IPS-18c (cell line): ENCODE data around the gene AFAP1.

Experiments
- H3K4me3 ChIP-seq: 2 replicates; pipeline ENCODE4 v1.7.0; 2013; ENCODE audit warnings: low read depth, mild to moderate bottlenecking, low read length, moderate library complexity; ENCODE audit not compliant: insufficient read depth
- H3K9me3 ChIP-seq: one replicate; pipeline ENCODE4 v1.6.1; 2013; ENCODE audit warnings: mild to moderate bottlenecking, low read length, moderate library complexity; ENCODE audit not compliant: control insufficient read depth, insufficient read depth

Gene AFAP1

DNA sequence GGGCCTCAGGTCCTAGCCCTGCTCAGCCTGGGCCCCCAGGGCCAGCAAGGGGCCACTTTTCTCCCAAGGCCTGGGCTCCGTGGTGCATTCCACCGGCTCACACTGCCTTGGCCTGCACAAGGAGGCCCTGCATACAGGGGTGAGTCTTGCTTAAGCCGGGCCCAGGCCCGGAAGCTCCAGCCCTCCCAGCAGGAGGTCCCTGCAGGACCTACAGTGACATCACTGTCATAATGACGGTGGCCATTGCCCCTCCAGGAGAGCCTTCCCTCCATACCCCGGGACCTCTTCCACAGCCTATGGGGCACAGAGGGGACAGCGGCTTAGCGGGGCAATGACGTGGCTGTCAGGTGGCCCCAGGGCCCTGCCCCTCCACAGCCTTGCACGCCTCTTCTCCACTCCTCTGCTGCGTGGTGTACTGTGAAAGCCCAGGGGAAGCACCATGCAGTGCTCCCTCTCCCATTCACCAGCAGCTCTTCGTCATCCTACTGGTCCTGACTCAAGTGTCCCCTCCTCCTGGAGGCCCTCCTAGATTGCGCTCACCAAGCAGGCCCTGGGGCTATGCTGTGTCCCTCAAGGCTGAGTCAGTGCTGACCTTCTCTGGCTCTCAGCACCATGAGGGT, 32.3 kb upstream of the AFAP1 start:
- H3K4me3 ChIP-seq, result no peak overlapping the region

DNA sequence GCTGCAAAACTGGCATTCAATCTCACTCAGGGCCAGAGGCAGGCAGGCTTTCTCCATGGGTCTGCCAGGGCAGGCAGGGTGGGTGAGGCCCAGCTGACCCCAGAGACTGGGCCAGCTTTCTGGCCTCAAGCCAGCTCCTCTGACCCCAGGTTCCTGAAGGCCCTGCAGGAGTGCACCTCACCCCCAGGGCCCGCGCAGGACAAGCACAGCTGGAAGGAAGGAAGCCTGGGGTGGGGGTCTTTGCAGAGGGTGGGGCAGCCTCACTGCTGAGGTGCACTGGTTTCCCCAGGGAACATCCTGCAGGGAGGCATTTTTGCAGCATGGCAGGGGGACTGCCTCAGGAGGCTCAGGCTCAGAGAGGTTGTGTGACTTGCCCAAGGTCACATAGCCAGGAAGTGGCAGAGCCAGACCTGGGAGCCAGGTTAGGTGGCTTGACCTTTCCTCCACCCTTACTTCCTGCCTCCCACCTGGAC, 31.5 kb upstream of the AFAP1 start:
- Histone ChIP-seq H3K4me3 (no peak overlapping the region), H3K9me3 (peaks cover 2% of the 10 kb centered on the region)

More for the DNA sequence above, 32.3 kb upstream of the AFAP1 start:
- peaks cover 2% of the 10 kb centered on the region for H3K9me3 ChIP-seq

- no peak overlapping the region for H3K4me3 ChIP-seq
- H3K9me3 ChIP-seq, result peaks cover 2% of the 10 kb centered on the region
Observed at GRCh38 chr4:7970361-7970946, 30.8 kb upstream of the AFAP1 start.

- no peaks in the 10 kb centered on the region for H3K9me3 ChIP-seq
- no peak overlapping the region for H3K4me3 ChIP-seq
Observed at GRCh38 chr4:7968262-7968896, 28.7 kb upstream of the AFAP1 start.

DNA sequence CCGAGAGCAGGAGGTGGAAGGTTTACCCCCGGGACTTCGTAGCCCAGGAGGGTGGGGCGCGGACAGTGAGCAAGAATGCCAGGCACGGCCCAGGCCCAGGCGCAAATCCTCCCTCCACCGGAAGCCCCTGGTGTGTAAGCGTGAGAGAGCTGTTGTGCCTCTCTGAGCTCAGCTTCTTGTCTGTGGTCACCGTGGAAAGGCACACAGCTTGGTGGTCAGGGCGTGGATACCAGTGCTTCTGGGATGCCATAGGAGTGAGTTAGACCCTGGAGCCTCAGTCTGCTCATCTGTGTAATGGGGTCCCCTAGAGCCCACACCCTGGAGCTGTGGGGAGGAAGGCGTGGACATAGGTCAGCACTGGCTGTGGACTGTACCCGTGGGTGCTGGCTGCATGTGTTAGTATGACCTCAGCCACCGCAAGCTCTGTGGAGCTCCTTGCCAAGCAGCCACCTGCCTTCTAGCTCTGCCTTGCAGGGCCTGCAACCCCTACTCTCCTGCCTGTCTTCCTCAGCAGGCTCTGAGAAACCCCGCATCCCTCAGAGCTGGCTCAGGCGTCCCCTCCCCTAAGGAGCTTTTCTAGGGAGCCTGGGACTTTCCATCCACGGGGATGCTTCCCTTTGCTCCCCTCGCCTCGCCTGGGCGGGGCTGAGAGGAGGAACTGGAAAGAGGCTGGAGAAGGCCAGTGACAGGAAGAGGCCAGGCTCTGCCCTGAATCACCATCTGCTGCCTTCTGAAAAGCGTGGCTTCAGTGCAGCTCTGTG, 28.0 kb upstream of the AFAP1 start:
- Histone ChIP-seq H3K9me3 (no peaks in the 10 kb centered on the region), H3K4me3 (no peak overlapping the region)

- no peak overlapping the region for H3K4me3 ChIP-seq
- no peaks in the 10 kb centered on the region for H3K9me3 ChIP-seq
Observed at GRCh38 chr4:7967063-7967440, 27.4 kb upstream of the AFAP1 start.

DNA sequence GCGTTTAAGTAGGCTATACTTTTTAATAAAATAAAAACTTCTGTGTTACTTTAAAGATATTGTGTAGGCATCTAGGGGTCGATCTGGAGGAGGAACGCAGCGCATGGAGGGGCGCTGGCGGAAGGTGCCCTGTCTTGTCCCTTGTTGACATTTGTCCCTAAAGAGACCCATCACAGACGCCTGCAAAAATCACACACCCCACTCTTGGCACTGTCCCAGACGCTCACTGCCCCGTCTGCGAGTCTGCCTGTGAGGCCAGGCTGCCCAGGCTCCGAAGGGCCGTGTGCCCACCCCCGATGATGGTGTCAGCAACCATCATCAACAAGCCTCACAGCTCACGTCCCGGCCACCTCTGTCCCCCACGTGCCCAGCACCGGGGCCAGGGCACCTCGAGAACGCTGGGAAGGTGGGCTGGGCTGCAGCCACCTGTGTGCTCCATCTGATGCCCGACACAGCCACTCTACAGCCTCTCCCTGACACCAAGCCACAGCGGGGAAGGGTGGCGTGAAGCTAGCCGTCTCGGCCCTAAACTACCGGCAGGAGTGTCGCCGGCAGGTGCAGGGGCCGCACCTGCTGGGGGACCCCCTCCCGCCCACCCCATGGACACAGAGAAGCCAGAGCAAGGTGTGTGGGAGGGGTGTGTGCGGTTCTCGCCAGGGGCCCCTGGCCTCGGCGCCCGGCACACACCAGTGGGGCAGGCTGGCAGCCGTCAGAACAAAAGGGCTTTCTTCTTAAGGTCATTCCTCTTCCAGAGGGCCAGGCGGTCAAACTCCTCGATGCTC, 26.8 kb upstream of the AFAP1 start:
- no peak overlapping the region for H3K4me3 ChIP-seq
- no peaks in the 10 kb centered on the region for H3K9me3 ChIP-seq

- no peak overlapping the region for H3K4me3 ChIP-seq
- no peaks in the 10 kb centered on the region for H3K9me3 ChIP-seq
Observed at GRCh38 chr4:7964890-7965662, 25.4 kb upstream of the AFAP1 start.

GRCh38 chr4:7964459-7964858, 24.8 kb upstream of the AFAP1 start:
- Histone ChIP-seq H3K4me3 (no peak overlapping the region), H3K9me3 (no peaks in the 10 kb centered on the region)

- Histone ChIP-seq H3K9me3 (no peaks in the 10 kb centered on the region), H3K4me3 (no peak overlapping the region)
Observed at GRCh38 chr4:7963691-7964090, 24.0 kb upstream of the AFAP1 start.

DNA sequence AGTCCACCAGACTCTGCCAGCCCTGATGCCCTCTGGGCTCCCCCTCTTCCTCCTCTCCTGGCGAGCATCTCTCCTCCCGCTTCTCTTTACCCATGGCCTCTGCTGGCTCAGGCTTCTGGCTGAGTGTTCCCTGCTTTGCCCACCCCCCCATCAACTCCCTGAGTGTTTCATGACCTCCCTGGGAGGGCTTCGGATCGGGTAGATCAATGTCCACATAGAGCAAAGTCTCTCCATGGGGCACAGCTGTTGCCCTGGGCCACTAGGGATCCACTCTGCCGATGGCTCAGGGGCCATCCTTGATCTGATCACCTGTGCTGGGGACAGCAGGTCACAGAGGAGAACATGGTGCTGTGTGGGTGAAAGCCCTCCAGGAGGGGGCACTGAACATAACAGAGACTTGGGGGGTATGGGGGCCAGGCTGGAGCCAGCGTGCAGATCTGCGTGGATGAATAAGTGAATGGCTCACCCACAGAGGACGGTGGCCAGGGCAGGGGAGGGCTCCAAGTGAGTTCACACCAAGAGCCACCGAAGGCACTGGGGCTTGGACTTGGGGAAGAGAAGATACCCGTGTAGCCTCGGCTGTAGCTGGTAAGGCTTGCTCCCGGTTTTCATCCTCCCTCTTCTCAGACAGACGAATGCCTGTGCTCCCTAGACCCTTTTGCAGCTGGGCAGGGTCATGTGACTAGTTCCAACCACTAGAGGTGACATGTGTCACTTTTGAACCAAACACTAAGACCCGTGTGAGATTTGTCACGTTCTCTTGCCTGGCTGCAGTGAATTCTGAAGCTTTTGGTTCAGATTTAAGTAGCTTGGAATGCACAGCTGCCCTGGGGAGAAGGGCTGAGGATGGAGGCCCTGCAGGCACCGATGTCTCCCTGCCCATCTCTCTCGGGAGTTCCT, 23.2 kb upstream of the AFAP1 start:
- H3K4me3 ChIP-seq, result no peak overlapping the region

DNA sequence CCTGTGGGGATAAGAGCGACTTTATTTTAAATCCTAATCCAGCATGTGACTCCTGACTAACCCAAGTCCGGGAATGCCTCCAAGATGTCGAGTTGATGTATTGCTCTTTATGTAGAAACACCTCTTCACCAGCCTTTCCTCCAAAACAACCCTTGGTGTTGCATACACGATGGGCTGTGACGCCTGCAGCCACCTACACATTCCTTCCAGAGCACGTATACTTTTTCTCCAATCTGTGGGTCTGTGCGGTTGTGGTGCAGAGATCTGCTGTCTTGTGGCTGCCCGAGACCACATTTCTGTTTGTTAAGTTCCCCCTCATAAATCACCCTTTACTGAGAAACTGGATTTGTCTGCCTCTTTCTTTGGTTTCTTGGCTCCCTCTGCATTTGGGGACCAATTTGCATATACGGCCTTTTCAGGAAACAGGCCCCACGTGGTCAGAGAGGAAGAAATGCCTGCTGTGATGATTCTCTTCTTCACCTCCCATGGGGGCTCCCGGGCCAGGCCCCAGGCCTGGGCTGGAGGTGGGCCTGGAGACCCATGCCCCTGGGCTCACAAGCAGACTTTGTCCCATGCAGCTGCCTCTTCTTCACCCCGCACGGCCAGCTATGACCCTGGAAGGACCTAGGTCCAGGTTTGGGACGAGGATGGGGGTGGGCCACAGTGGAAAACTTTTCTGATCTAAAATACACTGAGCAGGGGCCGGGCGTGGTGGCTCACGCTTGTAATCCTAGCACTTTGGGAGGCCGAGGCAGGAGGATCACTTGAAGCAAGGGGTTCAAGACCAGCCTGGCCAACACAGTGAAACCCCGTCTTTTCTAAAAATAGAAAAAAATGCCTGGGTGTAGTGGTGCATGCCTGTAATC, 21.4 kb upstream of the AFAP1 start:
- Histone ChIP-seq H3K4me3 (no peak overlapping the region), H3K9me3 (no peaks in the 10 kb centered on the region)

More for the DNA sequence above, 23.2 kb upstream of the AFAP1 start:
- H3K9me3 ChIP-seq, result no peaks in the 10 kb centered on the region

DNA sequence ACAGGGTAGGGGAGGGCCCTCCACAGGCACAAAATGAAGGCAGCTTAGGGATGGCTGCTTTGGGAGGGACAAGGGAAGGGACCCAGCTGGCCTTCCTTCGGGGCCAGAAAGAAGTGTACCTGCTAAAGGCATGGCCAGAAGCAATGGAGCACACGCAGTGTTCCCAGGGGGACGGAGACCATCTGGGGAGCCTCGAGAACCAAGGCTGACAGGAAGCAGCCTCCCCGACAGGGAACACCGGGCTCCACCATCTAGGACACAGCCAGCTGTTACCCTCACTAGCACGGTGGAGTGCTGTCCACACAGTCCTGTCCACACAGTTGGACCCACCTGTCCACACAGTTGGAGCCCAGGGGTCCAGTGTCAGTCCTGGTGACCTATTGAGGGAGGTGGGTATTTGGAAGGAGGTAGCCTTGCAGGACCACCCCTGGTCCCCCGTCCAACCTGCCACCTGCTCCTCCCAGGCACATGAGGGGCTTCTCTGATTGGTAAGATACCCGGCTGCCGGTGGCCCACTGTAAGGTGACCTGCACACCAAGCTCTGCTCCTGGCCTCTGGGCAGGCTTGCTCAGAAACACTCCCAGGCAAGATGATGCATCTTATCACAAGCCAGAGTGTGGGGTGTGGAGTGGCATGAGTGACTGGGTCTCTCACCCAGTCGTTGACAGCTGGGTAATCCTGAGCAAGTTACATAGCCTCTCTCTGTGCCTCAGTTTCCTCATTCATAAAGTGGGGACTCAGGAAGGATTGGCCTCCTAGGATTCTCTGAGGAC, 20.5 kb upstream of the AFAP1 start:
- Histone ChIP-seq H3K9me3 (no peaks in the 10 kb centered on the region), H3K4me3 (no peak overlapping the region; the same call in 1 of the 2 replicates)

- H3K9me3 ChIP-seq, result no peaks in the 10 kb centered on the region
- no peak overlapping the region for H3K4me3 ChIP-seq
Observed at GRCh38 chr4:7959078-7959477, 19.4 kb upstream of the AFAP1 start.
